ENCODE measurements around the gene IKZF5.

The IKZF5 gene

GRCh38 chr10:123013456-123014419, 5.1 kb upstream of the IKZF5 start:
- no peak for TF ChIP-seq TCF12 (IDR thresholded peaks at IDR 0.05; ENCODE audit: low read depth)
- no peak for TF ChIP-seq NFIC (IDR thresholded peaks at IDR 0.05)
- TF ChIP-seq TAF1 (IDR thresholded peaks at IDR 0.05; ENCODE audit: low read depth): no peak
- no peak for TF ChIP-seq RAD21 (IDR thresholded peaks at IDR 0.05; ENCODE audit: low read depth)
- no peak for TF ChIP-seq CEBPB (IDR thresholded peaks at IDR 0.05)
- no peak for TF ChIP-seq FOXM1 (IDR thresholded peaks at IDR 0.05; ENCODE audit: borderline replicate concordance, low read depth)
- TF ChIP-seq, protein P1, sequence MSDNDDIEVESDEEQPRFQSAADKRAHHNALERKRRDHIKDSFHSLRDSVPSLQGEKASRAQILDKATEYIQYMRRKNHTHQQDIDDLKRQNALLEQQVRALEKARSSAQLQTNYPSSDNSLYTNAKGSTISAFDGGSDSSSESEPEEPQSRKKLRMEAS (IDR thresholded peaks at IDR 0.05): no peak
- no peak for TF ChIP-seq ZBTB7A (IDR thresholded peaks at IDR 0.05; ENCODE audit: low read depth)
- no peak for TF ChIP-seq EP300 (IDR thresholded peaks at IDR 0.05; ENCODE audit: borderline replicate concordance)
- TF ChIP-seq EGR1 (IDR thresholded peaks at IDR 0.05): no peak
- no peak for TF ChIP-seq CREB1 (IDR thresholded peaks at IDR 0.05; ENCODE audit: low read depth)
- TF ChIP-seq USF1 (IDR thresholded peaks at IDR 0.05): no peak
- no peak for TF ChIP-seq REST (IDR thresholded peaks at IDR 0.05; ENCODE audit: low read depth)
- TF ChIP-seq YY1 (IDR thresholded peaks at IDR 0.05; ENCODE audit: low read depth): no peak
- no peak for TF ChIP-seq TEAD4 (IDR thresholded peaks at IDR 0.05)

DNA sequence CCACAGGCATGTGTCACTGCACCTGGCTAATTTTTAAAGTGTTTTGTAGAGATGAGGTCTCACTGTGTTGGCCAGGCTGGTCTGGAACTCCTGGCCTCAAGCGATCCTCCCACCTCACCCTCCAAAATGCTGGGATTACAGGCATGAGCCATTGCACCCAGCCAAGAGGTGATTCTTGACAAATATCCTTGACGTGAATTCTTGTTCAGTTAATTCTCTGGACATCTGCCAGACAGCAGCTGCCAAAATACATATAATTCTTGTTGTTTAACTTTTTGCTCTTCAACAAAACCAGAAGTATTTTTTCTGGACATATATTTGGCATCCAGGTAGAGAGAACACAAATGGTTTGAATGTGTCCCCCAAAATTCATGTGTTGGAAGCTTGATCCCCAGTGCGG, 3.4 kb upstream of the IKZF5 start:
- TF ChIP-seq TEAD4 (IDR thresholded peaks at IDR 0.05) (no peak), RAD21 (IDR thresholded peaks at IDR 0.05; ENCODE audit: low read depth) (no peak), FOXM1 (IDR thresholded peaks at IDR 0.05; ENCODE audit: borderline replicate concordance, low read depth) (no peak), NFIC (IDR thresholded peaks at IDR 0.05) (no peak), CREB1 (IDR thresholded peaks at IDR 0.05; ENCODE audit: low read depth) (no peak), ZBTB7A (IDR thresholded peaks at IDR 0.05; ENCODE audit: low read depth) (no peak), EP300 (IDR thresholded peaks at IDR 0.05; ENCODE audit: borderline replicate concordance) (no peak), EGR1 (IDR thresholded peaks at IDR 0.05) (no peak), TCF12 (IDR thresholded peaks at IDR 0.05; ENCODE audit: low read depth) (no peak), TAF1 (IDR thresholded peaks at IDR 0.05; ENCODE audit: low read depth) (no peak), USF1 (IDR thresholded peaks at IDR 0.05) (no peak), REST (IDR thresholded peaks at IDR 0.05; ENCODE audit: low read depth) (no peak), YY1 (IDR thresholded peaks at IDR 0.05; ENCODE audit: low read depth) (no peak), CEBPB (IDR thresholded peaks at IDR 0.05) (no peak)
- TF ChIP-seq, protein P1 (IDR thresholded peaks at IDR 0.05): no peak

GRCh38 chr10:123009105-123009820, 668 bp upstream of the IKZF5 start:
- TF ChIP-seq CEBPB (IDR thresholded peaks at IDR 0.05) (no peak), CREB1 (IDR thresholded peaks at IDR 0.05; ENCODE audit: low read depth) (no peak), ZBTB7A (IDR thresholded peaks at IDR 0.05; ENCODE audit: low read depth) (peak; percentile 57; the same call in 1 of the 2 replicates), TAF1 (IDR thresholded peaks at IDR 0.05; ENCODE audit: low read depth) (no peak), NFIC (IDR thresholded peaks at IDR 0.05) (no peak)

DNA sequence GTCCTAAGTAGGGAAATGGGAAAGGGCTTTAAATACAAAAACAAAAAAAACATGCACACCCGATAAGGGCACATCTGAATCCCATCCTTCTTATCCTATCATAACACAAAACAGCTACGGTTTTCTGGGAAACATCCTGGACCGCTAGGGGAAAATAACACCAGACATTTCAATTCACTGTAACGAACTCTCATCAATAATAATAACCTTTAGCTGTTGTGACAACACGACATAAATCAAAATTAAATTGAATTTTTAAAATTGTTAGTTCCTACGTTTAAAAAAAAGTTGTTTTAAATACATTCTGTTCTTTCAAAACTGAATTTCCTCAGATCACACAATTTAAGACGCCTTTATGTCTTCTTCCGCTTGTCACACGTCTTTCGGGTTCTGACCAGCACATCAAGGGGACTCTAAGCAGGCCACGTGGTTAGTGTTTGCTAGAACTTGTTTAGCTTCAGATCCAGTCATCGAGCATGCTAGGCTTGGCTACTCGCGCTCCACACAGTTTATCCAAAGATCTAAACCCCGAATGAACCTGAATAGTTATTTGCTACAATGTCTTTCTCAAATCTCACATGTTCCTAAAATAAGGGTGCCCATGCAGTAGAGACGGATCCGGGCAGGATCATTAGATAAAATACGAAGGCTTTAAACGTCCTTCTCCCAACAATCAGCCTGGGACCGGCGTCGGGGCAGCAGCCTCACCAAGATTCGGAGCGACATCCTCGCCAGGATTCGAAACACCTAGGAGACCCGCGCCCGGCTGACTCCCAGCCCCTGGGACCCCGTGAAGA, 839 bp downstream of the IKZF5 start:
- TF ChIP-seq CEBPB (IDR thresholded peaks at IDR 0.05): no peak
- no peak for TF ChIP-seq RAD21 (IDR thresholded peaks at IDR 0.05; ENCODE audit: low read depth)
- no peak for TF ChIP-seq TEAD4 (IDR thresholded peaks at IDR 0.05)
- no peak for TF ChIP-seq YY1 (IDR thresholded peaks at IDR 0.05; ENCODE audit: low read depth)
- no peak for TF ChIP-seq REST (IDR thresholded peaks at IDR 0.05; ENCODE audit: low read depth)
- peak; percentile 80 for TF ChIP-seq USF1 (IDR thresholded peaks at IDR 0.05)
- TF ChIP-seq, protein P1 (IDR thresholded peaks at IDR 0.05): peak; percentile 93
